ENCODE results near the gene GLCCI1.

The GLCCI1 gene

GRCh38 chr7:8134089-8134733 is 165.6 kb downstream of the GLCCI1 start:
- no peak for DNase-seq

GRCh38 chr7:8135417-8135816 is 166.8 kb downstream of the GLCCI1 start:
- DNase-seq, result no peak

GRCh38 chr7:8136051-8136730 is 167.6 kb downstream of the GLCCI1 start:
- no peak for DNase-seq
